ENCODE results near the gene PLPPR3. TPM values are rescaled to one million over a fixed set of nuclear protein-coding genes. Genes with fewer than 3 reads are reported as not detected.

The PLPPR3 gene
- total and polyA plus RNA-seq, 9 of the 15 experiments (the other 6 are each of a cell fraction or from before 2014, with no cell fraction given) = 0.01 to 48.2 (median 8.6) TPM

DNA sequence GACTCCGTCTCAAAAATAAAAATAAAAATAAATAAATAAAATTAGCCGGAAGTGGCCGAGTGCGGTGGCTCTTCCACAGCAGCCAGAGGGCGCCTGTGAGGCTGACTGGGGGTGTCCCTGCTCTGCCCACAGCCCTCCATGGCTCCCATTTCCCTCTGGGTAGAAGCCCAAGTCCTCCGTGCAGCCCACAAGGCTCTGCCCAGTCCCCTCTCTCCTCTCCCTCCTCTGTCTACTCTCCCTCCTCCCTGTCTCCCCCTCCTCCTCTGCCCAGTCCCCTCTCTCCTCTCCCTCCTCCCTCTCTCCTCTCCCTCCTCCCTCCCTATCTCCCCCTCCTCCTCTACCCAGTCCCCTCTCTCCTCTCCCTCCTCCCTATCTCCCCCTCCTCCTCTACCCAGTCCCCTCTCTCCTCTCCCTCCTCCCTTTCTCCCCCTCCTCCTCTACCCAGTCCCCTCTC lies 50.4 kb downstream of the PLPPR3 start:
- peak; percentile 72 to 84 (median 78) for DNase-seq (ENCODE audit: extremely low read depth in 1 of 4, low spot score in 3 of 4)
- in situ Hi-C loops (cut with MboI) (loop anchor here (25.0 kb wide), 1 partner anchor 466 kb away; the partner anchor contains the start of genes ATP5F1D, CBARP and MIDN), intact Hi-C loops (cut with micrococcal nuclease) (loop anchor here (1.0 to 5.0 kb wide), 3 partner anchors 28 to 211 kb away; partner anchors contain the start of gene WDR18)
- Histone ChIP-seq H3K27ac (ENCODE audit: extremely low read depth, low read depth, low read length) (peak overlapping the region; percentile 30; the same call in 1 of the 3 replicates), H3K4me2 (ENCODE audit: insufficient read depth, low read length) (no peak overlapping the region), H3K4me1 (replicated peaks in 1 of 2; ENCODE audit: control insufficient read depth in 2 of 2, insufficient read depth in 2 of 2, low read length in 2 of 2) (peaks cover 0 to 39% of the 10 kb centered on the region in 2 experiments; a peak in 3 of 5 replicates), H3K9me1 (ENCODE audit: control insufficient read depth, insufficient read depth, low read length) (no peaks in the 10 kb centered on the region), H2AFZ (ENCODE audit: low read depth, low read length) (peak overlapping the region; percentile 59; the same call in 1 of the 2 replicates), H3K36me3 (ENCODE audit: control insufficient read depth, insufficient read depth, low read length) (no peaks in the 10 kb centered on the region), H4K20me1 (replicated peaks; ENCODE audit: control insufficient read depth, insufficient read depth, low read length) (no peaks in the 10 kb centered on the region), H3K9me3 (replicated peaks; ENCODE audit: control insufficient read depth, insufficient read depth, low read depth, low read length) (no peaks in the 10 kb centered on the region), H3K4me3 (no peak overlapping the region), H3K27me3 (ENCODE audit: control insufficient read depth in 2 of 2, insufficient read depth in 2 of 2, low read length in 2 of 2) (no peaks in the 10 kb centered on the region), H3K79me2 (ENCODE audit: control insufficient read depth, insufficient read depth, low read length) (no peaks in the 10 kb centered on the region), H3K9ac (ENCODE audit: insufficient read depth in 1 of 2, low read depth in 2 of 2, low read length in 2 of 2) (no peak overlapping the region; a peak in 1 of 4 replicates)
- no TSS peak for BruUV-seq (replicated peaks)
- peak; percentile 92 for ATAC-seq
- ChIA-PET CTCF (ENCODE audit: low intra/inter-chr PET ratio) (interaction anchor here (0.6 to 3.5 kb wide), 3 partner anchors 27 to 148 kb away, joined by 3 to 74 read pairs (median 3); partner anchors contain the start of gene KISS1R), POLR2A (no interaction called here)
- FAIRE-seq = no peak
- 0% methylated on average over 5 of the region's 6 CpGs for WGBS (ENCODE audit: insufficient coverage, low coverage, missing lambda C conversion rate)
- no peak for TF ChIP-seq HSF4 (CRISPR knock-in tag; IDR thresholded peaks at IDR 0.05; ENCODE audit: borderline replicate concordance)
- TF ChIP-seq NFATC3 (IDR thresholded peaks at IDR 0.05) = no peak
- no peak for TF ChIP-seq ZNF707 (CRISPR knock-in tag; conservative IDR thresholded peaks at IDR 0.05)
- TF ChIP-seq PCBP1 (IDR thresholded peaks at IDR 0.05; ENCODE audit: low read depth, low read length, poor library complexity, severe bottlenecking) = peak; percentile 71
- TF ChIP-seq ZNF445 (CRISPR knock-in tag; IDR thresholded peaks at IDR 0.05; ENCODE audit: low read depth) = no peak
- TF ChIP-seq, protein P1, sequence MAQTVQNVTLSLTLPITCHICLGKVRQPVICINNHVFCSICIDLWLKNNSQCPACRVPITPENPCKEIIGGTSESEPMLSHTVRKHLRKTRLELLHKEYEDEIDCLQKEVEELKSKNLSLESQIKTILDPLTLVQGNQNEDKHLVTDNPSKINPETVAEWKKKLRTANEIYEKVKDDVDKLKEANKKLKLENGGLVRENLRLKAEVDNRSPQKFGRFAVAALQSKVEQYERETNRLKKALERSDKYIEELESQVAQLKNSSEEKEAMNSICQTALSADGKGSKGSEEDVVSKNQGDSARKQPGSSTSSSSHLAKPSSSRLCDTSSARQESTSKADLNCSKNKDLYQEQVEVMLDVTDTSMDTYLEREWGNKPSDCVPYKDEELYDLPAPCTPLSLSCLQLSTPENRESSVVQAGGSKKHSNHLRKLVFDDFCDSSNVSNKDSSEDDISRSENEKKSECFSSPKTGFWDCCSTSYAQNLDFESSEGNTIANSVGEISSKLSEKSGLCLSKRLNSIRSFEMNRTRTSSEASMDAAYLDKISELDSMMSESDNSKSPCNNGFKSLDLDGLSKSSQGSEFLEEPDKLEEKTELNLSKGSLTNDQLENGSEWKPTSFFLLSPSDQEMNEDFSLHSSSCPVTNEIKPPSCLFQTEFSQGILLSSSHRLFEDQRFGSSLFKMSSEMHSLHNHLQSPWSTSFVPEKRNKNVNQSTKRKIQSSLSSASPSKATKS (CRISPR knock-in tag; IDR thresholded peaks at IDR 0.05) = no peak
- TF ChIP-seq, protein P2, sequence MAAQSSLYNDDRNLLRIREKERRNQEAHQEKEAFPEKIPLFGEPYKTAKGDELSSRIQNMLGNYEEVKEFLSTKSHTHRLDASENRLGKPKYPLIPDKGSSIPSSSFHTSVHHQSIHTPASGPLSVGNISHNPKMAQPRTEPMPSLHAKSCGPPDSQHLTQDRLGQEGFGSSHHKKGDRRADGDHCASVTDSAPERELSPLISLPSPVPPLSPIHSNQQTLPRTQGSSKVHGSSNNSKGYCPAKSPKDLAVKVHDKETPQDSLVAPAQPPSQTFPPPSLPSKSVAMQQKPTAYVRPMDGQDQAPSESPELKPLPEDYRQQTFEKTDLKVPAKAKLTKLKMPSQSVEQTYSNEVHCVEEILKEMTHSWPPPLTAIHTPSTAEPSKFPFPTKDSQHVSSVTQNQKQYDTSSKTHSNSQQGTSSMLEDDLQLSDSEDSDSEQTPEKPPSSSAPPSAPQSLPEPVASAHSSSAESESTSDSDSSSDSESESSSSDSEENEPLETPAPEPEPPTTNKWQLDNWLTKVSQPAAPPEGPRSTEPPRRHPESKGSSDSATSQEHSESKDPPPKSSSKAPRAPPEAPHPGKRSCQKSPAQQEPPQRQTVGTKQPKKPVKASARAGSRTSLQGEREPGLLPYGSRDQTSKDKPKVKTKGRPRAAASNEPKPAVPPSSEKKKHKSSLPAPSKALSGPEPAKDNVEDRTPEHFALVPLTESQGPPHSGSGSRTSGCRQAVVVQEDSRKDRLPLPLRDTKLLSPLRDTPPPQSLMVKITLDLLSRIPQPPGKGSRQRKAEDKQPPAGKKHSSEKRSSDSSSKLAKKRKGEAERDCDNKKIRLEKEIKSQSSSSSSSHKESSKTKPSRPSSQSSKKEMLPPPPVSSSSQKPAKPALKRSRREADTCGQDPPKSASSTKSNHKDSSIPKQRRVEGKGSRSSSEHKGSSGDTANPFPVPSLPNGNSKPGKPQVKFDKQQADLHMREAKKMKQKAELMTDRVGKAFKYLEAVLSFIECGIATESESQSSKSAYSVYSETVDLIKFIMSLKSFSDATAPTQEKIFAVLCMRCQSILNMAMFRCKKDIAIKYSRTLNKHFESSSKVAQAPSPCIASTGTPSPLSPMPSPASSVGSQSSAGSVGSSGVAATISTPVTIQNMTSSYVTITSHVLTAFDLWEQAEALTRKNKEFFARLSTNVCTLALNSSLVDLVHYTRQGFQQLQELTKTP (IDR thresholded peaks at IDR 0.05; ENCODE audit: low read depth in 1 of 2, partially characterized antibody in 2 of 2) = peak in 1 of 2 experiments; percentile 35
- TF ChIP-seq CBX2 (IDR thresholded peaks at IDR 0.05; ENCODE audit: insufficient read depth, low read length, poor library complexity, severe bottlenecking) = no peak
- no peak for TF ChIP-seq ATF1 (CRISPR knock-in tag; IDR thresholded peaks at IDR 0.05)
- no peak for TF ChIP-seq ATF1 (tag; IDR thresholded peaks at IDR 0.05)
- TF ChIP-seq, protein P3, sequence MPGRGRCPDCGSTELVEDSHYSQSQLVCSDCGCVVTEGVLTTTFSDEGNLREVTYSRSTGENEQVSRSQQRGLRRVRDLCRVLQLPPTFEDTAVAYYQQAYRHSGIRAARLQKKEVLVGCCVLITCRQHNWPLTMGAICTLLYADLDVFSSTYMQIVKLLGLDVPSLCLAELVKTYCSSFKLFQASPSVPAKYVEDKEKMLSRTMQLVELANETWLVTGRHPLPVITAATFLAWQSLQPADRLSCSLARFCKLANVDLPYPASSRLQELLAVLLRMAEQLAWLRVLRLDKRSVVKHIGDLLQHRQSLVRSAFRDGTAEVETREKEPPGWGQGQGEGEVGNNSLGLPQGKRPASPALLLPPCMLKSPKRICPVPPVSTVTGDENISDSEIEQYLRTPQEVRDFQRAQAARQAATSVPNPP (IDR thresholded peaks at IDR 0.05; ENCODE audit: borderline replicate concordance, insufficient read depth, insufficient read length) = no peak
- no peak for TF ChIP-seq MBD2 (IDR thresholded peaks at IDR 0.05; ENCODE audit: borderline replicate concordance, low read depth)
- peak; percentile 74 for TF ChIP-seq GABPA (tag; conservative IDR thresholded peaks at IDR 0.05; ENCODE audit: low read depth)

All from K562 (cell line).